SKM-1 (cell line): ENCODE data around the gene C20orf202.

Experiments used
- DNase-seq: peaks from one replicate; lab custom pipeline; 2025; ENCODE audit not compliant: unreplicated experiment; lab: John Stamatoyannopoulos, UW

Gene C20orf202

GRCh38 chr20:1202762-1203504 lies at the start of gene C20orf202:
Gene C20orf202, plus strand, starts transcription at chr20:1203454. Its CDS starts 132 bp downstream, at chr20:1203586.
- DNase-seq: no peak

GRCh38 chr20:1154226-1154625 lies 49.0 kb upstream of the C20orf202 start:
- no peak for DNase-seq

GRCh38 chr20:1154691-1155090 lies 48.6 kb upstream of the C20orf202 start:
- DNase-seq: no peak

GRCh38 chr20:1155342-1155741 lies 47.9 kb upstream of the C20orf202 start:
- DNase-seq: no peak

GRCh38 chr20:1160496-1160895 lies 42.8 kb upstream of the C20orf202 start:
- DNase-seq: no peak

- no peak for DNase-seq
These were observed 42.3 kb upstream of the C20orf202 start for GRCh38 chr20:1160991-1161390.

GRCh38 chr20:1163105-1163504 lies 40.1 kb upstream of the C20orf202 start:
- DNase-seq: no peak

- DNase-seq: no peak
These were observed 39.6 kb upstream of the C20orf202 start for GRCh38 chr20:1163653-1164052.

GRCh38 chr20:1164871-1165270 lies 38.4 kb upstream of the C20orf202 start:
- no peak for DNase-seq

GRCh38 chr20:1165521-1165920 lies 37.7 kb upstream of the C20orf202 start:
- no peak for DNase-seq

GRCh38 chr20:1165941-1166340 lies 37.3 kb upstream of the C20orf202 start:
- DNase-seq: no peak

- no peak for DNase-seq
These were observed 36.1 kb upstream of the C20orf202 start for GRCh38 chr20:1166948-1167720.

GRCh38 chr20:1169224-1169623 lies 34.0 kb upstream of the C20orf202 start:
- DNase-seq: no peak

- no peak for DNase-seq
These were observed 31.7 kb upstream of the C20orf202 start for GRCh38 chr20:1171461-1172093.

- DNase-seq: no peak
These were observed 29.6 kb upstream of the C20orf202 start for GRCh38 chr20:1173698-1174097.

GRCh38 chr20:1174787-1175186 lies 28.5 kb upstream of the C20orf202 start:
- DNase-seq: no peak

- no peak for DNase-seq
These were observed 25.6 kb upstream of the C20orf202 start for GRCh38 chr20:1177680-1178079.

- DNase-seq: no peak
These were observed 25.2 kb upstream of the C20orf202 start for GRCh38 chr20:1178103-1178502.

GRCh38 chr20:1178623-1179022 lies 24.6 kb upstream of the C20orf202 start:
- DNase-seq: no peak

GRCh38 chr20:1180949-1181348 lies 22.3 kb upstream of the C20orf202 start:
- DNase-seq: no peak

- DNase-seq: no peak
These were observed 21.1 kb upstream of the C20orf202 start for GRCh38 chr20:1182106-1182505.

GRCh38 chr20:1183153-1183552 lies 20.1 kb upstream of the C20orf202 start:
- DNase-seq: no peak
